ENCODE data around the gene PRKG1. TPM values are rescaled to one million over a fixed set of nuclear protein-coding genes. Genes with fewer than 3 reads are reported as not detected.
"Not testable (repeated sequence)": the region's sequence is repeated elsewhere in the genome, so short reads cannot be mapped to it uniquely, and the experiment has no call there.

PRKG1 gene
- polyA plus RNA-seq, 2 donors = 0.84 to 0.87 TPM

DNA sequence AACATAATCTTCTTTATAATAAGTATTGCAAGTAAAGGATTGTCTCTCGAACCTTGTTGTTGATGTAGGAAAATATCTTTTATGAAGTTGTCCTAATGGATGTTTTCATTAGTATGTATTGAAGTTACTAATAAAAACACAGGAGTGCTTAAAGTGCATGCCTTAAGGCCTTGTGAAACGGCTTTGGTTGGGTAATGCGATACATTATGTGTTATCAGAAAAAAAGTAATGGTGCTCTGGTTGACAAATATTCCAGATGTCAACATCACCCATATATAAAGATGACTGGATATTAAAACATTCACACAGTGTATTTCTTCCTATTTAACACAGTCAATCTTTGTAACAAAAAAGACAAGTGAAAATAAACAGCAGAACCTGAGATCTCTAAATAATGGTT is 310.7 kb downstream of the PRKG1 start:
- H3K4me1 ChIP-seq (ENCODE audit: control insufficient read depth in 2 of 2, insufficient read depth in 2 of 2, low read length in 1 of 2) = no peaks in the 10 kb centered on the region
- H3K4me3 ChIP-seq (ENCODE audit: low read depth in 1 of 2, low read length in 2 of 2) = no peak overlapping the region
- no peaks in the 10 kb centered on the region for H3K27me3 ChIP-seq (ENCODE audit: control insufficient read depth in 1 of 2, insufficient read depth in 2 of 2, low read length in 2 of 2)
- no peaks in the 10 kb centered on the region for H3K9me3 ChIP-seq (ENCODE audit: control insufficient read depth in 2 of 2, insufficient read depth in 1 of 2, low read depth in 1 of 2, low read length in 1 of 2)
- WGBS, 2 donors = 88 to 89% methylated on average over 3 of the region's 3 CpGs
- no peak overlapping the region for H3K27ac ChIP-seq (ENCODE audit: low read depth in 2 of 2, low read length in 1 of 2)
- H3K36me3 ChIP-seq (ENCODE audit: control insufficient read depth in 2 of 2, insufficient read depth in 2 of 2, low read length in 1 of 2) = no peaks in the 10 kb centered on the region

DNA sequence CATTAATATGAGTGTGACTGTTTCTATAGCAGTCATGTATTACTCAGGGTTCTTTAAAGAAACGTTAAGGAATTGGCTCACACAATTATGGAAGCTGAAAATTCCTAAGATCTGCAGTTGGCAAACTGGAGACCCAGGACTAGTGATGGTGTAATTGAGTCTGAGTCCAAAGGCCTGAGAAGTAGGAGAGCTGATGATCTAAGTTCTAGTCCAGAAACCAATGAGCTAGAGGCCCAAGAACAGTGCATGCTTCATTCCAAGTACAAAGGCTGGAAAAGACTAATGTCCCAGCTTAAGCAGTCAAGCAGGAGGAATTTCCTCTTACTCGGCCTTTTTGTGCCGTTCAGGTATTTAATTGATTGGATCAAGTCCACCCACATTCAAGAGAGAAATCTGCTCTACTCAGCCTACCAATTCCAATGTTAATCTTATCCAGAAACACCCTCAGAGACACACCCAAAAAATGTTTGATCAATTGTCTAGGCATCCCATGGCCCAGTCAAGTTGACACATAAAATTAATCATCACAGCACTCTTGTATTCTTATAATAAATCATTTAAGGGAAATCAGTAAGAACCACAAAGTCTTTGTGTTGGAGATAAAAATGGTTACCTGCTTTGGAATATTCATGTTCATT is 312.1 kb downstream of the PRKG1 start:
- no peaks in the 10 kb centered on the region for H3K4me1 ChIP-seq (ENCODE audit: control insufficient read depth in 2 of 2, insufficient read depth in 2 of 2, low read length in 1 of 2)
- no peaks in the 10 kb centered on the region for H3K9me3 ChIP-seq (ENCODE audit: control insufficient read depth in 2 of 2, insufficient read depth in 1 of 2, low read depth in 1 of 2, low read length in 1 of 2)
- H3K27ac ChIP-seq (ENCODE audit: low read depth in 2 of 2, low read length in 1 of 2) = no peak overlapping the region
- H3K4me3 ChIP-seq (ENCODE audit: low read depth in 1 of 2, low read length in 2 of 2) = no peak overlapping the region
- no peaks in the 10 kb centered on the region for H3K36me3 ChIP-seq (ENCODE audit: control insufficient read depth in 2 of 2, insufficient read depth in 2 of 2, low read length in 1 of 2)
- H3K27me3 ChIP-seq (ENCODE audit: control insufficient read depth in 1 of 2, insufficient read depth in 2 of 2, low read length in 2 of 2) = no peaks in the 10 kb centered on the region
- 36 to 49% methylated on average over 3 of the region's 3 CpGs for WGBS, 2 donors

DNA sequence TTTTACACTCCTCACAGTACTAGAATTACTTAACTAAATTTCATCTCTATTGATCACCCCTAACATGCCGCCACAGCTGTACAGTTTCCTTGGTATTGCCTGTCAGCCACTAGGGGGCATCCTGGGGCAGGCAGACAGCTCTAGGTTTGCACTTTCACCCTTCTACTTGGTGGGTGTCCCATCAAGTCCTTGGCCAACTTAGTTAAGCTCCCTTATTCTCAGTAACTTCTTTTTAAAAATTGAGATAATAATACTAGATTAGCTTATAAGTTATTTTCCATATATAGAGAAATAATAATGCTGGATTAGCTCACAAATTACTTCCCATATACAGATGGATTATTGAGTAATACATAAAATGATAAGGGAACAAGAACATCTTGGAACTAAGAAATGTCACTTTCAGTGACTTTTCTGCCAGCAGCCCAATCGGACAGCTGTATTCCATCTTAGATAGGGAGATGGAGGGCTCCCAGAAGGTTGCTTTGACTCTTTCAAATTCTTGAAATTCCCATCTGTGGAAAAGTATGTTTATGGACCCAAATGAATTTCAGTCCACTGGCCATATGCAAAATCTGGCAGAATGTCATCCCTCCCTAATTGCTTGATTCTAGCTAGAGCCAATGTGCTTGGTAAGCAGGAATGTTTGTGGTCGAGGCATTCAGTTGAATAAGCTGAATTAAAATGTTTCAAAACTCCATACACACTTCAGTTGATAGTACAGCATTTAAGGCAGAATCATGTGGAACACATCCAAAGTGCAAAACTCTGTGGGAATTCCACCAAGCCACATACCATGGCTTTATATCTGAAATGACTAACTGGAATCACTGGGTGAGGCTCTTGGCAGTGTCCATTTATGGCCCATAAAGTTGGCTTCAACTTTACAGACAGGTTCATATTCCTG is 315.4 kb downstream of the PRKG1 start:
- Histone ChIP-seq H3K9me3 (ENCODE audit: control insufficient read depth in 2 of 2, insufficient read depth in 1 of 2, low read depth in 1 of 2, low read length in 1 of 2) (no peaks in the 10 kb centered on the region), H3K27me3 (ENCODE audit: control insufficient read depth in 1 of 2, insufficient read depth in 2 of 2, low read length in 2 of 2) (no peaks in the 10 kb centered on the region), H3K4me1 (ENCODE audit: control insufficient read depth in 2 of 2, insufficient read depth in 2 of 2, low read length in 1 of 2) (no peaks in the 10 kb centered on the region), H3K36me3 (ENCODE audit: control insufficient read depth in 2 of 2, insufficient read depth in 2 of 2, low read length in 1 of 2) (no peaks in the 10 kb centered on the region), H3K27ac (ENCODE audit: low read depth in 2 of 2, low read length in 1 of 2) (no peak overlapping the region), H3K4me3 (ENCODE audit: low read depth in 1 of 2, low read length in 2 of 2) (no peak overlapping the region)
- 51 to 58% methylated on average over 3 of the region's 3 CpGs for WGBS, 2 donors

DNA sequence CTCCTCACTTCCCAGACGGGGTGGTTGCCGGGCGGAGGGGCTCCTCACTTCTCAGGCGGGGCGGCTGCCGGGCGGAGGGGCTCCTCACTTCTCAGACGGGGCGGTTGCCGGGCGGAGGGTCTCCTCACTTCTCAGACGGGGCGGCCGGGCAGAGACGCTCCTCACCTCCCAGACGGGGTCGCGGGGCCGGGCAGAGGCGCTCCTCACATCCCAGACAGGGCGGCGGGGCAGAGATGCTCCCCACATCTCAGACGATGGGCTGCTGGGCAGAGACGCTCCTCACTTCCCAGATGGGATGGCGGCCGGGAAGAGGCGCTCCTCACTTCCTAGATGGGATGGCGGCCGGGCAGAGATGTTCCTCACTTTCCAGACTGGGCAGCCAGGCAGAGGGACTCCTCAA is 318.7 kb downstream of the PRKG1 start:
- H3K4me3 ChIP-seq (ENCODE audit: low read depth in 1 of 2, low read length in 2 of 2); H3K27me3 ChIP-seq (ENCODE audit: control insufficient read depth in 1 of 2, insufficient read depth in 2 of 2, low read length in 2 of 2); H3K4me1 ChIP-seq (ENCODE audit: control insufficient read depth in 2 of 2, insufficient read depth in 2 of 2, low read length in 1 of 2); H3K27ac ChIP-seq (ENCODE audit: low read depth in 2 of 2, low read length in 1 of 2); H3K36me3 ChIP-seq (ENCODE audit: control insufficient read depth in 2 of 2, insufficient read depth in 2 of 2, low read length in 1 of 2); H3K9me3 ChIP-seq (ENCODE audit: control insufficient read depth in 2 of 2, insufficient read depth in 1 of 2, low read depth in 1 of 2, low read length in 1 of 2): not testable (repeated sequence)
- WGBS, 2 donors = 96 to 97% methylated on average over 15 to 29 of the region's 29 CpGs

DNA sequence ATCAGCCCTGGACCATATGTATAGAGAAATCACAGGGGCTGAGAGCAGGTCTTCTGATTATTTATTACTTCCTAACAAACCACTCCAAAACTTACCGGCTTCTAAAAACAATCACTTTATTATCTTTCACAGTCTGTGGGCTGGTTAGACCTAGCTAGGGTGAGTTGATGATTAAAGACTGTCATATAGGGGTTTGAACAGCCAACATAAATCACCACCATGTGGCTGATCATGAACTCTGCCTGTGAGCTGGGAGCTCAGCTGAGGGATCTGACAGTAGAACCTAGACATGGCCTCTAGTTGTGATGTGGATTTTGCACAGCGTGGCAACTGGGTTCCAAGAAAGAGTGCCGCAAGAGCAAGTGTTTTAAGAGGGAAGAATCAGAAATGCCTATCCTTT is 319.8 kb downstream of the PRKG1 start:
- H3K36me3 ChIP-seq (ENCODE audit: control insufficient read depth in 2 of 2, insufficient read depth in 2 of 2, low read length in 1 of 2) = no peaks in the 10 kb centered on the region
- WGBS, 2 donors = 88 to 89% methylated on average over 3 of the region's 3 CpGs
- H3K27ac ChIP-seq (ENCODE audit: low read depth in 2 of 2, low read length in 1 of 2) = no peak overlapping the region
- H3K4me3 ChIP-seq (ENCODE audit: low read depth in 1 of 2, low read length in 2 of 2) = no peak overlapping the region
- H3K27me3 ChIP-seq (ENCODE audit: control insufficient read depth in 1 of 2, insufficient read depth in 2 of 2, low read length in 2 of 2) = no peaks in the 10 kb centered on the region
- no peaks in the 10 kb centered on the region for H3K9me3 ChIP-seq (ENCODE audit: control insufficient read depth in 2 of 2, insufficient read depth in 1 of 2, low read depth in 1 of 2, low read length in 1 of 2)
- no peaks in the 10 kb centered on the region for H3K4me1 ChIP-seq (ENCODE audit: control insufficient read depth in 2 of 2, insufficient read depth in 2 of 2, low read length in 1 of 2)

DNA sequence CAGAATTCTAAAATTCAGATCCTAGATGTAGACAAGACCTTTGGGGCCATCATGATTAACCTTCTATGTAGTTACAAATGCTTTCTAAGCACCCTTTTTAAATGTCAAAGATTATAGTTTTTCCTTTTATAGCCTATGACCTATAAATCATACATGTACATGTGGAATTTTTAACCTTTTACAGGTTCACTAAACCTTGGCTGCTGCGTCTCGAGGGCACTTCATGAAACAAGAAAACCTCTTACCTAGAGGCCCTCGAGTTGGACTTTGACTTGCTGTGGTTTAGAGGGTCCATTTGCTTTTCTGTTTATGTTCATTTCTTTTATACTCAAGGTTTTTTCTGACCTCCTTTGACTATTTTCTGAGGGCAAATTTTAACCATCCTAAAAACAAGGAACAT is 323.0 kb downstream of the PRKG1 start:
- no peak overlapping the region for H3K27ac ChIP-seq (ENCODE audit: low read depth in 2 of 2, low read length in 1 of 2)

DNA sequence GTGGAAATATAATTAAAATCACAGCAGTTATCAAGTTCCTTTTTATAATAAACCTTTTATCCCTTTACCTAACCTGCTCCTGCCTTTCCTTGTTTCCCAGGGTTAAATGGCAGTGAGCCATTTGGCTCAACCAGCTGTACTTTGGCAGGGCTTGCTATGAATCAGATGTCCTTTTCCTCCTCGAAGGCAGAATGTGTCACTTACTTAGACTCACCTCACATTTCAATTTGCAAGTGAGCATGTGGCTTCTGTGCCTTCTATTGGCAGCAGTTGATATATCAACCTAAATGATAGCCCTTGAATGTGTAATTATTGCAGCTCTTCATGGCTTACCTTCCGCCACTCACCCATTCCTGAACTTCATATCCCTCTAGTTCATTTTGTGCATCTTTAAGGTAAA is 323.4 kb downstream of the PRKG1 start:
- Histone ChIP-seq H3K4me3 (ENCODE audit: low read depth in 1 of 2, low read length in 2 of 2) (no peak overlapping the region), H3K4me1 (ENCODE audit: control insufficient read depth in 2 of 2, insufficient read depth in 2 of 2, low read length in 1 of 2) (no peaks in the 10 kb centered on the region), H3K27ac (ENCODE audit: low read depth in 2 of 2, low read length in 1 of 2) (no peak overlapping the region), H3K36me3 (ENCODE audit: control insufficient read depth in 2 of 2, insufficient read depth in 2 of 2, low read length in 1 of 2) (no peaks in the 10 kb centered on the region), H3K27me3 (ENCODE audit: control insufficient read depth in 1 of 2, insufficient read depth in 2 of 2, low read length in 2 of 2) (no peaks in the 10 kb centered on the region), H3K9me3 (ENCODE audit: control insufficient read depth in 2 of 2, insufficient read depth in 1 of 2, low read depth in 1 of 2, low read length in 1 of 2) (no peaks in the 10 kb centered on the region)
- WGBS, 2 donors = 25 to 34% methylated on average over 2 of the region's 2 CpGs

More for the DNA sequence above, 323.0 kb downstream of the PRKG1 start:
- WGBS, 2 donors = 39 to 42% methylated on average over 3 of the region's 3 CpGs
- Histone ChIP-seq H3K27me3 (ENCODE audit: control insufficient read depth in 1 of 2, insufficient read depth in 2 of 2, low read length in 2 of 2) (no peaks in the 10 kb centered on the region), H3K9me3 (ENCODE audit: control insufficient read depth in 2 of 2, insufficient read depth in 1 of 2, low read depth in 1 of 2, low read length in 1 of 2) (no peaks in the 10 kb centered on the region), H3K4me1 (ENCODE audit: control insufficient read depth in 2 of 2, insufficient read depth in 2 of 2, low read length in 1 of 2) (no peaks in the 10 kb centered on the region), H3K4me3 (ENCODE audit: low read depth in 1 of 2, low read length in 2 of 2) (no peak overlapping the region), H3K36me3 (ENCODE audit: control insufficient read depth in 2 of 2, insufficient read depth in 2 of 2, low read length in 1 of 2) (no peaks in the 10 kb centered on the region)

DNA sequence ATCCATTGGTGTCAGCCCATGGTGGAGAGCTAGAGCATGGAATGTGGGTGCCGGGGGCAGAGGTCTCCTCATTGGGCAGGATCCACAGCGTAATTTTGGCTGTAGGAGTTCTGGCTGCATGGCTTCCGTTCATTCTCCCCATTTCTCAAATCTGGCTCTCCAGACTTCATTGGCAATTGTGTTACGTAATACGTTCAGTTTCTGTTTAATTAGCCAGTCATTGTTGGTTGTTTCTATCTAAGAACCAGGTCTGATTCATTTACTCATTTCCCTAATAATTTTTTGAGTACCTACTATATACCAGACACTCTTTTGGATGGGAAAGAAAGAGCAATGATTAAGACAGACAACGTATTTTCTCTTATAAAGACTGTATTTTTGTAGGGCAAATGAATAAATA is 325.6 kb downstream of the PRKG1 start:
- WGBS, 2 donors = 84 to 86% methylated on average over 6 of the region's 6 CpGs
- H3K36me3 ChIP-seq (ENCODE audit: control insufficient read depth in 2 of 2, insufficient read depth in 2 of 2, low read length in 1 of 2) = no peaks in the 10 kb centered on the region

DNA sequence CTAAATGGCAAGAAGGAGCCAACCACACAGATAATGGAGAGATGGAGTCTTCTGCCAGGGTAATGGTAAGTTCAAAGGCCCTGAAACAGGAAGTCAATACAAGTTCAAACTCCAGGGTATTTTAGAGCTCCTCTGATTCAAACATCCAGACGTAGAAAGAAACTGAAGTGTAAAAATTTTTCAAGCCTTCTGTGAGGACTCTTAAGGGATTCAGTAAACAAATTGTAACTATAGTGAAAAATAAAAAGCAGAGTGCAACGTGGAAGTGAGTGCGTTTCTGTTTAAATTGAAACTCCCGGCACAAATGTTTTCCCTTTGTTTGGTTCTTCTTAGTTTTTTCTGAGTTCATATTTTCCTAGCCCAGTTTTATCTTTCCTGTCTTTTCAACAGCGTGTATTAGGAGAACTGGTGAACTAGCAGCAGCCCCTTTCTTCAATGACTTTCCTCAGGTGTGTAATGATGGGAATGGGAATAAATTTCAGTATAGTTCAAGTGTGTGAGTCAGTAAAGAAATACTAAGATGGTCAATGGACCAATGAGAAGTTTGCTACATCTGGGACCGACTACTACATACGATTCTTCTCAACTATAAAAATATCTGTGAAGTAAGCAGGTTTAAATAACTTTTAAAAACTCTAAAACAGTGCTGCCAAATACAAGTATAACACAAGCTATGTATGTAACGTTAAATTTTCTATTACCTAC is 326.3 kb downstream of the PRKG1 start:
- H3K27me3 ChIP-seq (ENCODE audit: control insufficient read depth in 1 of 2, insufficient read depth in 2 of 2, low read length in 2 of 2) = no peaks in the 10 kb centered on the region
- H3K36me3 ChIP-seq (ENCODE audit: control insufficient read depth in 2 of 2, insufficient read depth in 2 of 2, low read length in 1 of 2) = no peaks in the 10 kb centered on the region
- H3K4me1 ChIP-seq (ENCODE audit: control insufficient read depth in 2 of 2, insufficient read depth in 2 of 2, low read length in 1 of 2) = no peaks in the 10 kb centered on the region
- H3K9me3 ChIP-seq (ENCODE audit: control insufficient read depth in 2 of 2, insufficient read depth in 1 of 2, low read depth in 1 of 2, low read length in 1 of 2) = no peaks in the 10 kb centered on the region
- H3K4me3 ChIP-seq (ENCODE audit: low read depth in 1 of 2, low read length in 2 of 2) = no peak overlapping the region
- H3K27ac ChIP-seq (ENCODE audit: low read depth in 2 of 2, low read length in 1 of 2) = no peak overlapping the region
- WGBS, 2 donors = 83 to 84% methylated on average over 8 of the region's 8 CpGs

More for the DNA sequence above, 325.6 kb downstream of the PRKG1 start:
- Histone ChIP-seq H3K27me3 (ENCODE audit: control insufficient read depth in 1 of 2, insufficient read depth in 2 of 2, low read length in 2 of 2) (no peaks in the 10 kb centered on the region), H3K27ac (ENCODE audit: low read depth in 2 of 2, low read length in 1 of 2) (no peak overlapping the region), H3K4me3 (ENCODE audit: low read depth in 1 of 2, low read length in 2 of 2) (no peak overlapping the region), H3K4me1 (ENCODE audit: control insufficient read depth in 2 of 2, insufficient read depth in 2 of 2, low read length in 1 of 2) (no peaks in the 10 kb centered on the region), H3K9me3 (ENCODE audit: control insufficient read depth in 2 of 2, insufficient read depth in 1 of 2, low read depth in 1 of 2, low read length in 1 of 2) (no peaks in the 10 kb centered on the region)

Data from esophagus (tissue), 2 donors.